Measurements from ENCODE around the gene TMEM185B.
"Not testable (repeated sequence)": the region's sequence is repeated elsewhere in the genome, so short reads cannot be mapped to it uniquely, and the experiment has no call there.

The TMEM185B gene

GRCh38 chr2:120262761-120263428 is 39.7 kb upstream of the TMEM185B start:
- DNase-seq (ENCODE audit: low spot score), result no peak

GRCh38 chr2:120262150-120262549 is 39.0 kb upstream of the TMEM185B start:
- H3K4me3 ChIP-seq, result no peak overlapping the region
- no peak overlapping the region for H3K27ac ChIP-seq
- DNase-seq (ENCODE audit: low spot score), result no peak
- TF ChIP-seq, protein P1, sequence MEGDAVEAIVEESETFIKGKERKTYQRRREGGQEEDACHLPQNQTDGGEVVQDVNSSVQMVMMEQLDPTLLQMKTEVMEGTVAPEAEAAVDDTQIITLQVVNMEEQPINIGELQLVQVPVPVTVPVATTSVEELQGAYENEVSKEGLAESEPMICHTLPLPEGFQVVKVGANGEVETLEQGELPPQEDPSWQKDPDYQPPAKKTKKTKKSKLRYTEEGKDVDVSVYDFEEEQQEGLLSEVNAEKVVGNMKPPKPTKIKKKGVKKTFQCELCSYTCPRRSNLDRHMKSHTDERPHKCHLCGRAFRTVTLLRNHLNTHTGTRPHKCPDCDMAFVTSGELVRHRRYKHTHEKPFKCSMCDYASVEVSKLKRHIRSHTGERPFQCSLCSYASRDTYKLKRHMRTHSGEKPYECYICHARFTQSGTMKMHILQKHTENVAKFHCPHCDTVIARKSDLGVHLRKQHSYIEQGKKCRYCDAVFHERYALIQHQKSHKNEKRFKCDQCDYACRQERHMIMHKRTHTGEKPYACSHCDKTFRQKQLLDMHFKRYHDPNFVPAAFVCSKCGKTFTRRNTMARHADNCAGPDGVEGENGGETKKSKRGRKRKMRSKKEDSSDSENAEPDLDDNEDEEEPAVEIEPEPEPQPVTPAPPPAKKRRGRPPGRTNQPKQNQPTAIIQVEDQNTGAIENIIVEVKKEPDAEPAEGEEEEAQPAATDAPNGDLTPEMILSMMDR (IDR thresholded peaks at IDR 0.05), result no peak

More at GRCh38 chr2:120262761-120263428, 39.7 kb upstream of the TMEM185B start:
- Histone ChIP-seq H3K27ac (no peak overlapping the region), H3K4me3 (no peak overlapping the region)
- TF ChIP-seq, protein P1 (IDR thresholded peaks at IDR 0.05), result no peak

- no peak overlapping the region for H3K4me3 ChIP-seq
- DNase-seq (ENCODE audit: low spot score), result no peak
- TF ChIP-seq, protein P1 (IDR thresholded peaks at IDR 0.05), result no peak
- no peak overlapping the region for H3K27ac ChIP-seq
Measured at GRCh38 chr2:120261387-120262006, 38.3 kb upstream of the TMEM185B start.

DNA sequence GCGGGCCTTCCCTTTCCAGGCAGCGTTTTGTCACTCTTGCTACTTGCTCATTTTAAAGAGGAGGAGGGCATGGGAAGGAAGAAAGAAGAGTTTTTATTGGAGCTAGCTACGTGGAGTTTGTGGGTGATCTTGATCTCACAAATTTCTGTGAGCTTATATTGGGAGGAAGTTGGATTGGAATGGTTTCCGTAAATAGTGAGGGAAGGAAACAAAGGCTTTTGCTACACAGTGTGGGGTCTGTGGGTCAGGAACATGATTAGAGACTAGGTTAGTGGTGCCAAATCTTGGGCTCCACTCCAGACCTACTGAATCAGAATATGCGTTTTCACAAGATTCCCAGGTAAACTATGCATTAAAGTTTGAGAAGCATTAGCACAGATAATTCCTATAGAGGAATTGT is 37.5 kb upstream of the TMEM185B start:
- DNase-seq (ENCODE audit: low spot score), result no peak
- TF ChIP-seq, protein P1 (IDR thresholded peaks at IDR 0.05), result no peak
- Histone ChIP-seq H3K27ac (no peak overlapping the region), H3K4me3 (no peak overlapping the region)

DNA sequence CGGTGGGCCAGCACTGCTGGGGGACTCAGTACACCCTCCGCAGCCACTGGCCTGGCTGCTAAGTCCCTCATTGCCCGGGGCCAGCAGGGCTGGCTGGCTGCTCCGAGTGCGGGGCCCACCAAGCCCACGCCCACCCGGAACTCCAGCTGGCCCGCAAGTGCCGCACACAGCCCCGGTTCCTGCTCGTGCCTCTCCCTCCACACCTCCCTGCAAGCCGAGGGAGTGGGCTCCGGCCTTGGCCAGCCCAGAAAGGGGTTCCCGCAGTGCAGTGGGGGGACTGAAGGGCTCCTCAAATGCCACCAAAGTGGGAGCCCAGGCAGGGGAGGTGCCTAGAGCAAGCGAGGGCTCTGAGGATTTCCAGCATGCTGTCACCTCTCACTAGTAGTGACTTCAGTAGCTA is 36.7 kb upstream of the TMEM185B start:
- not testable (repeated sequence) for H3K4me3 ChIP-seq; DNase-seq (ENCODE audit: low spot score); H3K27ac ChIP-seq

GRCh38 chr2:120258196-120258595 is 35.0 kb upstream of the TMEM185B start:
- TF ChIP-seq, protein P1 (IDR thresholded peaks at IDR 0.05), result no peak
- H3K4me3 ChIP-seq, result no peak overlapping the region

DNA sequence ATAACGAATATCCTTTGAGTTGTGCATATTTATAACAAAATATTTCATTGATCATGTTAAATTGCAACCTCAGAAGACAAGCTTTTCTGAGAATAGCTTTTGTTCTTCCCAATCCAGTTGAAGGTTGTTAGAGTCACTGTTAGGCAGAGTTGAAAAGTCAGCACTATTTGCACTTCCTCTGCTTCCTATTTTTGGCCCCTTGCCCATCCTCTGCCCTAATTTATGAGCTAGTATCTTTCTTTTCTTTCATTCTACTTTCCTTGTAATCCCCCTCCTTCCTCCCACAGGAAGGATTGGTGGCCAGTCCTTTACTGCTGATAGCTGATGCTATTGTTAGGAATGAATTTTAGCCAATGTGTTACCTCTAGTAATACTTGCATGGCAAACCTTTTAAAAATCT is 34.3 kb upstream of the TMEM185B start:
- H3K27ac ChIP-seq, result no peak overlapping the region
- TF ChIP-seq, protein P1 (IDR thresholded peaks at IDR 0.05), result no peak
- H3K4me3 ChIP-seq, result no peak overlapping the region
- no peak for DNase-seq (ENCODE audit: low spot score)

More at GRCh38 chr2:120258196-120258595, 35.0 kb upstream of the TMEM185B start:
- no peak for DNase-seq (ENCODE audit: low spot score)
- no peak overlapping the region for H3K27ac ChIP-seq

Measured in coronary artery (tissue), 2 donors.